Esophagus squamous epithelium (tissue), 4 donors: ENCODE measurements around the gene SIK3.

Experiments used
- POLR2A ChIP-seq, 4 donors: fragments of 450-650 bp; IDR thresholded peaks; one replicate each; pipeline ENCODE4 v1.6.1; 2017; ENCODE audit warnings: antibody characterized with exemption in 4 of 4, mild to moderate bottlenecking in 4 of 4, moderate library complexity in 3 of 4
- TF ChIP-seq, protein P1 (sequence below), 6 experiments: fragments of 450-650 bp in 4 of 6; fragments of 200-600 bp in 2 of 6; sonication (generic) in 2 of 6; IDR thresholded peaks; one replicate each; pipeline ENCODE4 v1.5.1; 2016 to 2019; ENCODE audit warnings: antibody characterized with exemption in 6 of 6, mild to moderate bottlenecking in 4 of 6, moderate library complexity in 4 of 6

- TF ChIP-seq, protein P1, sequence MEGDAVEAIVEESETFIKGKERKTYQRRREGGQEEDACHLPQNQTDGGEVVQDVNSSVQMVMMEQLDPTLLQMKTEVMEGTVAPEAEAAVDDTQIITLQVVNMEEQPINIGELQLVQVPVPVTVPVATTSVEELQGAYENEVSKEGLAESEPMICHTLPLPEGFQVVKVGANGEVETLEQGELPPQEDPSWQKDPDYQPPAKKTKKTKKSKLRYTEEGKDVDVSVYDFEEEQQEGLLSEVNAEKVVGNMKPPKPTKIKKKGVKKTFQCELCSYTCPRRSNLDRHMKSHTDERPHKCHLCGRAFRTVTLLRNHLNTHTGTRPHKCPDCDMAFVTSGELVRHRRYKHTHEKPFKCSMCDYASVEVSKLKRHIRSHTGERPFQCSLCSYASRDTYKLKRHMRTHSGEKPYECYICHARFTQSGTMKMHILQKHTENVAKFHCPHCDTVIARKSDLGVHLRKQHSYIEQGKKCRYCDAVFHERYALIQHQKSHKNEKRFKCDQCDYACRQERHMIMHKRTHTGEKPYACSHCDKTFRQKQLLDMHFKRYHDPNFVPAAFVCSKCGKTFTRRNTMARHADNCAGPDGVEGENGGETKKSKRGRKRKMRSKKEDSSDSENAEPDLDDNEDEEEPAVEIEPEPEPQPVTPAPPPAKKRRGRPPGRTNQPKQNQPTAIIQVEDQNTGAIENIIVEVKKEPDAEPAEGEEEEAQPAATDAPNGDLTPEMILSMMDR (IDR thresholded peaks at IDR 0.05): no peak
- no peak for TF ChIP-seq POLR2A (IDR thresholded peaks at IDR 0.05)
Observed at GRCh38 chr11:117068303-117068860, 29.8 kb downstream of the SIK3 start.
